ENCODE results near the gene TGOLN2.
"Not testable (repeated sequence)": the region's sequence is repeated elsewhere in the genome, so short reads cannot be mapped to it uniquely, and the experiment has no call there.

The TGOLN2 gene

GRCh38 chr2:85327822-85328617 lies at the start of gene TGOLN2:
Gene TGOLN2 (minus strand): TSS chr2:85327989. CDS start chr2:85327962, 27 bp downstream.
- DNase-seq: peak; percentile 77 to 85

DNA sequence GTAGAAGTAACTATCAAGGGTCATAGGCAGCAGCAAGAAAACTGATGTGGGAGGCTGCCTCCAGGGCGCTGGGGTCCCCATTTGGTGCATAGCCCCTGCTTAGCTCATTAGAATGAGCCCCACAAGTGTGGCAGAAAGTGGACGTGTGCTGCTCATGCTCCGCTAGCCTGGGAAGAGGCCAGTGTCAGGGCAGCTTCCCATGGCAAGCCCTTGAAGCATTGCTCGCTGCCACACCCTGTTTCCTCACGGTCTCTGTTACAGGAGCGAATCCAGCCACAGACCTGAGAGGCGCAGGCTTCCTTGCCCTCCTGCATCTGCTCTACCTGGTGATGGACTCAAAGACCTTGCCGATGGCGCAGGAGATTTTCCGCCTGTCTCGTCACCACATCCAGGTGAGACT lies 49.3 kb upstream of the TGOLN2 start:
- no peak for DNase-seq

DNA sequence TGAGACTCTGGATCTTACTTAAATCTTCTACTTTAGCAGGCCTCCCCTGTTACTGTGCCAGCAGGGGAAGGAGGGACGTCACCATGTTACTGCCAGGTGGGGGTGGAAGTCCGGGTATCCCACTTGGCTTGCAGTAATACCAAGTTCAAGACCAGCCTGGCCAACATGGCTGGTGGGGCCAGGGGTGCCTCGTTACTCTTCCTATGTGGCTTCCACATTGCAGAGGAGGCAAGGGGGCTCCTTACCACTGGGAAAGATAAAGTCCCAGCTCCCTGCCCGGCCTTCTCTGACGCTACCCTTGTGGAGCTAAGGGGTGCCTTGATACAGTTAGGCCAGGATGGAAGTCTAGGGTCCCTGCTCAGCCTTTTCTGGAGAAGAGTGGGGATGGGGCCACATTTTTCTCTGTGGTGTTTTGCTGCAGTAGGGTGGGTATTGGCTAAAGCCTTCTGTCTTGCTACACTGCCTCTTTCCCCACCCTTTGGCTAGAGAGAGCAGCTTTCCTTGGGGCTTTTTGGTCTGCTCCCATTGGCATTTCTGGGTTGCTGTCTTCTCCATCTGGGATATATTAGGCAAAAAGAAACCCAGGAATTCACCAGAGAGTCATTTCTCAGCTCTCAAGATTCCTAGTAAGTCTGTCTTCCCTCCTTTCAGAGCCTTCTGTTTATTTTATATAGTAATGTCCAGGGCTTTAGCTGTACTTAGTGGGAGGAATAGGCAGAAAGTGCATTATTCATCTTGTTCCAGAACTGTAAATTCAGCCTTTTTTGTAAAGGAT lies 48.7 kb upstream of the TGOLN2 start:
- DNase-seq: no peak

DNA sequence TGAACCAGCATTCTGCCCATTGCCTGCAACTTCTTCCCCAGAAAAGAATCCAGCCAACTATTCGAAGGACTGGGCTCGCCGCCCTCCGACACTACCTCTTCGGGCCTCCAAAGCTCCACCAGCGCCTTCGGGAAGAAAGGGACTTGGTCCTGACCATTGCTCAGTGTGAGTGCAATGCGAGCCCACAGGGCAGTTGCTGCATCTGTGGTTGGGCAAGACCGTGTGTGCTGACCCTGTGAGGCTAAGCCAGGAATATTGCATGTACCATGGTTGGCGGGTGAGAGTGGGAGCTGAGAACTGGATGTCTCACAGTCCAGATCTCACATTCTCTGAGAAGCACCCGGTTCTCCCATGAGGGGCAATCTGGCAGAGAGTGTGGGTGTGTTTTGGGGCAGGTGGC lies 43.3 kb upstream of the TGOLN2 start:
- DNase-seq: no peak

GRCh38 chr2:85369500-85369899 lies 41.7 kb upstream of the TGOLN2 start:
- no peak for DNase-seq

- no peak for DNase-seq
Measured at GRCh38 chr2:85368921-85369320, 41.1 kb upstream of the TGOLN2 start.

- no peak for DNase-seq
Measured at GRCh38 chr2:85367180-85367579, 39.4 kb upstream of the TGOLN2 start.

GRCh38 chr2:85362653-85363387 lies 35.0 kb upstream of the TGOLN2 start:
- not testable (repeated sequence) for DNase-seq

DNA sequence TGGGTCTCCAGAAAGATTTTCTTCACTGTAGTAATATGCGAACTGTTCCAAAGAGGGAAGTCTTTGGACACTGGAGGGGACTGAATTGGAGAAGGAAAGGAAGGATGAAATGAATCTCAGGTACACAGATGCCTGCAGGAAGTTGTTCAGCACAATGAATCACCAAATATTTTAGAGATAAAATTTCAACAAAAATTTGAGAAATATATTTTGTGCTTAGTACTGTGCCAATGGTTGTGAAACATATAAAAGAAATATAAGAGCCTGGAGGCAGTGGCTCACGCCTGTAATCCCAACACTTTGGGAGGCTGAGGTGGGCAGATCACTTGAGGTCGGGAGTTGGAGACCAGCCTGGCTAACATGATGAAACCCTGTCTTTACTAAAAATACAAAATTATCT lies 29.9 kb upstream of the TGOLN2 start:
- no peak for DNase-seq

DNA sequence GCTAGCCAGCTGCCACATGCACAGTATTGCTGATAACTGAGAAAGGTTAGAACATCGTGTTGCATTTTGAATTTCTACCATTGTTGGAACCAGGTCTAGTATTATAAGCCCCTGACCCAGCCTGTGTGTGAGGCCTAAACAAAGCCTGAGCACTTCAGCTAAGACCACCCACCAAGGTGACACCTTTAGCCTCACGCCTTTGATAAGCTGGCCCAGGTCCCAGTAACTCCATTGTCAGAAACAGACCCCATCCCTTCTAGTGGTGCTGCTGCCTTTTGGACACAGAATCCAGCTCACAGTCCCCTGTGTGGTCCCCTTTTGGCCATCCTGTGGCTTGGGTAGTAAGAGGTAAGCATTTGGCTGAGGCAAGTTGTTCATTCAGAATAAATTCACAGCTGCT lies 28.4 kb upstream of the TGOLN2 start:
- no peak for DNase-seq

GRCh38 chr2:85355521-85355920 lies 27.7 kb upstream of the TGOLN2 start:
- no peak for DNase-seq

- no peak for DNase-seq
Measured at GRCh38 chr2:85355073-85355410, 27.3 kb upstream of the TGOLN2 start.

DNA sequence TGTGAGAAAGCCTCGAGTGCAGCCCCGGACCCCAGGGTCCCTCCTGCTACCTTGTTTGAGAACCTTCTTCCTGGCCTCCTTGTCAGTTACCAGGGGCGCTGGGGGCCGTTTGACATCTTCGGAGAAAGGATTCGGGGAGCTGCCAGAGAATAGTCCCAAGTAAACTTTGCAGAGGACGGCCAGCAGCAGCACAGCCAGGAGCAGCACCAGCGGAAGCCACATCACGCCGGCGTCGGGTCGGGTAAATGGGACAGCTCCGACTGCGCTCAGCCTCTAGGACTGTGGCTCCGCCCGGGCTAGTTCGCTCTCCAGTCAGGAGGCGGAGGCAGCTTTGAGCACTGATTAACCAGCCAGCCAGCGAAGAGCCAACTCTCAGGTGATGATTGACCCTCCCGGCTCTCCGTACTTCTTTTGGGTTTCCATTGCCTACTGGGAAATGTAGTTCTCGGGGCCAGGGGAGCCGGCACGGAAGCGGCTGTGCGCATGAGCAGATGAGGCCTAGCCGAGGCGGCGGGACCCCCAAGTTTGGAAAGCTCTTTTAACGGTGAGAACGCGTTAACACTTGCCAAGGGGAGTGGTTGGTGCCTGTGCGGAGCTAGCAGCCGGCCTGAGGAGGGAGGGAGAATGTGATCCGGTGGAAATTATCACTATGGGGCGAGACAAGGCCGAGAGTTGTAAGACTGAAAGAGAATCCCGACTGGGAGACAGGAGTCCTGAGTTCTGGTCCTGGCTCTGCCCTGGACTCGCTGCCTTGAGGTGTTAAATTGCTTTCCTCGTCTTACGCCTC lies 26.7 kb upstream of the TGOLN2 start, which contains the start of the genes ELMOD3 and RETSAT:
Gene ELMOD3, plus strand, starts transcription at position 484 of the 787 bp plus-strand sequence. CDS start 2,430 bp downstream, outside the sequence.
Gene RETSAT, minus strand, starts transcription at position 243 of the 787 bp plus-strand sequence. Its CDS starts 21 bp downstream, at position 222.
- peak; percentile 96 to 99 for DNase-seq

DNA sequence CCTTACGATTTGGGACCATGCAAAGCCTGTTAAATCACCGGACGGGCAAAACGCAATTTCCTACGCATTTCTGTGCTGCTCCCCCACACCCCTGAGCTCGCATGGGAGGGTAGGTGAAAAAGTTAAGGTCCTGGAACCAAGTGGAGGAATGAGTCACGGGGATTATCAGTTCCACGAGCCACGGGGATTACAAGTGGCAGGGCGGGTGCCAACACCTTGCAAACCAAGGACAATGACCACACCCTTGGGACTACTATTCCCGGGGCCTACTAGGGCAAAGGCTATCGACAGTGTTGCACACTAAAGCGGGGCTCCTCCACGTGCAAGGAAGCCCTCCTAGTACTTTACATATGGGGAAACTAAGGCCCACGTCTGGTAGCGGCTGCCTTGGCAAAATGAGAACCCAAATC lies 26.1 kb upstream of the TGOLN2 start:
- no peak for DNase-seq

DNA sequence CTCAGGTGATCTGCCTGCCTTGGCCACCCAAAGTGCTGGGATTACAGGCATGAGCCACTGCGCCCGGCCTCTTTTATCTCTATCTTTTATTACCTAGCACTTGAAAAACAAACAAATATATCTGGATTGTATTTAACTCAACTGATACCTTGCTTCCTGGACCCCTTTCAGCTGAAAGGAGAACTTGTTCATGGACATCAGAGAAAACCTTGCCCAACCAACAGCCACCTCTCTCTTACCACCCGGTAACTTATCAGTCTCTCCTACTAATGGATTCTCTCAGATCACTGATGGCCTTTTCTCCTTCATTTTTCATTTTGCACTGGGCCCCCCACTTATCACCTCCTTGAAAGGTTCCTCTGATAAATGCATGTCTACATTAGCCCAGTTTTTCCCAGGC lies 19.8 kb upstream of the TGOLN2 start:
- no peak for DNase-seq

GRCh38 chr2:85344356-85344954 lies 16.7 kb upstream of the TGOLN2 start:
- DNase-seq: no peak

GRCh38 chr2:85343207-85343895 lies 15.6 kb upstream of the TGOLN2 start:
- not testable (repeated sequence) for DNase-seq

GRCh38 chr2:85342156-85342555 lies 14.4 kb upstream of the TGOLN2 start:
- no peak for DNase-seq

GRCh38 chr2:85341269-85342029 lies 13.7 kb upstream of the TGOLN2 start:
- DNase-seq: no peak

- DNase-seq: no peak
Measured at GRCh38 chr2:85340034-85340892, 12.5 kb upstream of the TGOLN2 start.
